ENCODE measurements around the gene ATRIP.

ATRIP gene

DNA sequence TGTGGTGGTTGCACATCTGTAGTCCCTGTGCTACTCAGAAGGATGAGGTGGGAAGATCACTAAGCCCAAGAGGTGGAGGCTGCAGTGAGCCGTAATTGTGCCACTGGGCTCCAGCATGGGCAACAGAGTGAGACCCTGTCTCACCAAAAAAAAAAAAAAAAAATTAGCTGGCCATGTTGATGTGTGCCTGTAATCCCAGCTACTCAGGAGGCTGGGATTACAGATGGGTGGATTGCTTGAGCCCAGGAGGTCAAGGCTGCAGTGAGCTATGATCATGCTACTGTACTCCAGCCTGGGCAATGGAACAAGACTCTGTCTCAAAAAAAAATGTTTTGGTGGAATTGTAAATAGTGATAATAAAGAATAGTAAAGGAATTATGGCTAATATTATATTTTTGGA lies 9.9 kb downstream of the ATRIP start:
- Histone ChIP-seq H3K4me3 (ENCODE audit: low read depth in 1 of 2, low read length in 2 of 2) (no peak overlapping the region), H3K79me2 (ENCODE audit: insufficient read depth, low read length) (no peaks in the 10 kb centered on the region), H3K9me3 (ENCODE audit: insufficient read depth, low read length, severe bottlenecking) (no peaks in the 10 kb centered on the region), H3K36me3 (ENCODE audit: insufficient read depth, low read length) (peaks cover 74% of the 10 kb centered on the region), H4K20me1 (ENCODE audit: insufficient read depth, low read length) (no peaks in the 10 kb centered on the region), H3K9ac (ENCODE audit: low read depth, low read length) (no peak overlapping the region), H3K27me3 (ENCODE audit: insufficient read depth, low read length, poor library complexity) (no peaks in the 10 kb centered on the region), H3K4me2 (ENCODE audit: insufficient read depth, low read length) (no peak overlapping the region), H3K4me1 (ENCODE audit: insufficient read depth, low read length) (no peaks in the 10 kb centered on the region), H3K27ac (ENCODE audit: low read length) (no peak overlapping the region), H2AFZ (ENCODE audit: low read depth, low read length) (no peak overlapping the region)
- no peak for TF ChIP-seq CTCF (IDR thresholded peaks at IDR 0.05; ENCODE audit: borderline replicate concordance, extremely low read depth, low read length, poor library complexity, severe bottlenecking)
- no peak for TF ChIP-seq EZH2 (IDR thresholded peaks at IDR 0.05; ENCODE audit: borderline replicate concordance, low read depth, low read length, severe bottlenecking)
- ATAC-seq (ENCODE audit: insufficient read depth, low read depth), result no peak
- no peak for DNase-seq

GRCh38 chr3:48459331-48459730 lies 12.8 kb downstream of the ATRIP start:
- Histone ChIP-seq H4K20me1 (ENCODE audit: insufficient read depth, low read length) (no peaks in the 10 kb centered on the region), H3K36me3 (ENCODE audit: insufficient read depth, low read length) (peaks cover 57% of the 10 kb centered on the region), H3K4me2 (ENCODE audit: insufficient read depth, low read length) (no peak overlapping the region), H2AFZ (ENCODE audit: low read depth, low read length) (no peak overlapping the region), H3K9ac (ENCODE audit: low read depth, low read length) (no peak overlapping the region), H3K4me1 (ENCODE audit: insufficient read depth, low read length) (no peaks in the 10 kb centered on the region), H3K79me2 (ENCODE audit: insufficient read depth, low read length) (no peaks in the 10 kb centered on the region), H3K27ac (ENCODE audit: low read length) (no peak overlapping the region), H3K9me3 (ENCODE audit: insufficient read depth, low read length, severe bottlenecking) (no peaks in the 10 kb centered on the region), H3K27me3 (ENCODE audit: insufficient read depth, low read length, poor library complexity) (no peaks in the 10 kb centered on the region), H3K4me3 (ENCODE audit: low read depth in 1 of 2, low read length in 2 of 2) (no peak overlapping the region)
- no peak for ATAC-seq (ENCODE audit: insufficient read depth, low read depth)
- no peak for DNase-seq
- TF ChIP-seq EZH2 (IDR thresholded peaks at IDR 0.05; ENCODE audit: borderline replicate concordance, low read depth, low read length, severe bottlenecking), result no peak
- TF ChIP-seq CTCF (IDR thresholded peaks at IDR 0.05; ENCODE audit: borderline replicate concordance, extremely low read depth, low read length, poor library complexity, severe bottlenecking), result no peak

- Histone ChIP-seq H3K9ac (ENCODE audit: low read depth, low read length) (no peak overlapping the region), H3K4me1 (ENCODE audit: insufficient read depth, low read length) (no peaks in the 10 kb centered on the region), H4K20me1 (ENCODE audit: insufficient read depth, low read length) (no peaks in the 10 kb centered on the region), H3K9me3 (ENCODE audit: insufficient read depth, low read length, severe bottlenecking) (no peaks in the 10 kb centered on the region), H3K27me3 (ENCODE audit: insufficient read depth, low read length, poor library complexity) (no peaks in the 10 kb centered on the region), H3K4me3 (ENCODE audit: low read depth in 1 of 2, low read length in 2 of 2) (no peak overlapping the region), H3K36me3 (ENCODE audit: insufficient read depth, low read length) (peaks cover 57% of the 10 kb centered on the region), H3K27ac (ENCODE audit: low read length) (no peak overlapping the region), H2AFZ (ENCODE audit: low read depth, low read length) (no peak overlapping the region), H3K79me2 (ENCODE audit: insufficient read depth, low read length) (no peaks in the 10 kb centered on the region), H3K4me2 (ENCODE audit: insufficient read depth, low read length) (no peak overlapping the region)
- ATAC-seq (ENCODE audit: insufficient read depth, low read depth) (no peak), DNase-seq (no peak)
- TF ChIP-seq EZH2 (IDR thresholded peaks at IDR 0.05; ENCODE audit: borderline replicate concordance, low read depth, low read length, severe bottlenecking), result no peak
- no peak for TF ChIP-seq CTCF (IDR thresholded peaks at IDR 0.05; ENCODE audit: borderline replicate concordance, extremely low read depth, low read length, poor library complexity, severe bottlenecking)
Measured at GRCh38 chr3:48459773-48460516, 13.4 kb downstream of the ATRIP start.

Measured in DND-41 (cell line).